GM12878 (cell line): ENCODE data around the gene TJP1.

Source experiments
- CHD1 ChIP-seq: IDR thresholded peaks from 2 replicates; pipeline ENCODE4 v1.6.1; 2012; ENCODE audit warnings: low read depth, low read length, improper control_type of control experiment
- CUX1 ChIP-seq: IDR thresholded peaks from 2 replicates; pipeline ENCODE4 v1.6.1; 2012; ENCODE audit warnings: improper control_type of control experiment, low read depth, low read length; ENCODE audit not compliant: insufficient replicate concordance
- EP300 ChIP-seq, 2 experiments: fragments of 150-350 bp in 1 of 2; IDR thresholded peaks; 2 replicates each; pipeline ENCODE4 v1.6.1; 2011 to 2012; ENCODE audit warnings: low read depth in 2 of 2, low read length in 2 of 2, borderline replicate concordance in 1 of 2, improper control_type of control experiment in 1 of 2, inconsistent platforms in 1 of 2; ENCODE audit not compliant: control insufficient read depth in 1 of 2
- EZH2 ChIP-seq: IDR thresholded peaks from 2 replicates; pipeline ENCODE4 v1.6.1; 2012; ENCODE audit warnings: low read depth, mild to moderate bottlenecking, control low read depth, inconsistent platforms, low read length, borderline replicate concordance; ENCODE audit not compliant: control insufficient read depth
- HDAC2 ChIP-seq: fragments of 200-600 bp; sonication (generic); IDR thresholded peaks from 2 replicates; pipeline ENCODE4 v1.6.1; 2017
- MAX ChIP-seq: IDR thresholded peaks from 2 replicates; pipeline ENCODE4 v1.6.1; 2012; ENCODE audit warnings: low read depth, low read length, improper control_type of control experiment
- RFX5 ChIP-seq: IDR thresholded peaks from 2 replicates; pipeline ENCODE4 v1.6.1; 2011; ENCODE audit warnings: low read depth, low read length, improper control_type of control experiment
- SPI1 ChIP-seq: IDR thresholded peaks from 2 replicates; pipeline ENCODE4 v1.6.1; 2011; ENCODE audit warnings: low read depth, mild to moderate bottlenecking, low read length, moderate library complexity, borderline replicate concordance; ENCODE audit not compliant: insufficient read depth
- SREBF2 ChIP-seq: IDR thresholded peaks from 2 replicates; pipeline ENCODE4 v1.6.1; 2012; ENCODE audit warnings: mild to moderate bottlenecking, low read length
- TCF12 ChIP-seq: IDR thresholded peaks from 2 replicates; pipeline ENCODE4 v1.6.1; 2011; ENCODE audit warnings: low read depth, mild to moderate bottlenecking, low read length
- TF ChIP-seq, protein P1 (sequence below), 3 experiments: IDR thresholded peaks in 2 of 3; conservative IDR thresholded peaks in 1 of 3; 2 replicates each; pipeline ENCODE4 v1.5.1; 2011; ENCODE audit warnings: low read depth in 3 of 3, low read length in 3 of 3, mild to moderate bottlenecking in 3 of 3, control low read depth in 2 of 3, moderate library complexity in 2 of 3, inconsistent platforms in 1 of 3, mixed read lengths in 1 of 3; ENCODE audit not compliant: control insufficient read depth in 2 of 3, insufficient read depth in 1 of 3; ENCODE audit errors: extremely low read depth in 1 of 3
- TF ChIP-seq, protein P2 (sequence below): IDR thresholded peaks from 2 replicates; pipeline ENCODE4 v1.6.1; 2011; ENCODE audit warnings: low read depth, mild to moderate bottlenecking, low read length, moderate library complexity, borderline replicate concordance; ENCODE audit errors: extremely low read depth

DNA sequence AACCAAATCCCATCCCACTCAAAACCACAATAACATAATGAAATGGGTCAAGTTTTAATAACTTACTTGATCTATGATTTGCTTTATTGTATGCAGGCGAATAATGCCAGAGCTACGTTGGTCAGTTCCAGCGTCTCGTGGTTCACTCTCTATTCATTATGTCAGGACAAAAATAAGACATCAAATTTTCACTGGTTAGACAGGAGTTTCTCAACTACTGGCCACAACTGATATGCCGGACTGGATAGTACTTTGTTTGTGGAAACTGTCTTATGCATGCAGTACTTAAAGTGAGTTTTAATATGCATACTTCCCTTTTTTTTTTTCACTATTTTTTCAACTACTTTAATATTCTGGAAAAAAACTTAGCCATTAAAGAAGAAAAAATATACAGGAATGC lies 94.4 kb downstream of the TJP1 start:
- TF ChIP-seq EP300 (IDR thresholded peaks at IDR 0.05; ENCODE audit: borderline replicate concordance in 1 of 2, control insufficient read depth in 1 of 2, low read depth in 2 of 2, low read length in 2 of 2): no peak
- TF ChIP-seq, protein P1, sequence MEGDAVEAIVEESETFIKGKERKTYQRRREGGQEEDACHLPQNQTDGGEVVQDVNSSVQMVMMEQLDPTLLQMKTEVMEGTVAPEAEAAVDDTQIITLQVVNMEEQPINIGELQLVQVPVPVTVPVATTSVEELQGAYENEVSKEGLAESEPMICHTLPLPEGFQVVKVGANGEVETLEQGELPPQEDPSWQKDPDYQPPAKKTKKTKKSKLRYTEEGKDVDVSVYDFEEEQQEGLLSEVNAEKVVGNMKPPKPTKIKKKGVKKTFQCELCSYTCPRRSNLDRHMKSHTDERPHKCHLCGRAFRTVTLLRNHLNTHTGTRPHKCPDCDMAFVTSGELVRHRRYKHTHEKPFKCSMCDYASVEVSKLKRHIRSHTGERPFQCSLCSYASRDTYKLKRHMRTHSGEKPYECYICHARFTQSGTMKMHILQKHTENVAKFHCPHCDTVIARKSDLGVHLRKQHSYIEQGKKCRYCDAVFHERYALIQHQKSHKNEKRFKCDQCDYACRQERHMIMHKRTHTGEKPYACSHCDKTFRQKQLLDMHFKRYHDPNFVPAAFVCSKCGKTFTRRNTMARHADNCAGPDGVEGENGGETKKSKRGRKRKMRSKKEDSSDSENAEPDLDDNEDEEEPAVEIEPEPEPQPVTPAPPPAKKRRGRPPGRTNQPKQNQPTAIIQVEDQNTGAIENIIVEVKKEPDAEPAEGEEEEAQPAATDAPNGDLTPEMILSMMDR (IDR thresholded peaks at IDR 0.05 in 2 of 3, conservative IDR thresholded peaks at IDR 0.05 in 1 of 3; ENCODE audit: control insufficient read depth in 2 of 3, extremely low read depth in 1 of 3, insufficient read depth in 1 of 3, low read depth in 3 of 3, low read length in 3 of 3): no peak
- no peak for TF ChIP-seq HDAC2
- TF ChIP-seq SREBF2: no peak
- no peak for TF ChIP-seq EZH2
- no peak for TF ChIP-seq SPI1
- TF ChIP-seq, protein P2, sequence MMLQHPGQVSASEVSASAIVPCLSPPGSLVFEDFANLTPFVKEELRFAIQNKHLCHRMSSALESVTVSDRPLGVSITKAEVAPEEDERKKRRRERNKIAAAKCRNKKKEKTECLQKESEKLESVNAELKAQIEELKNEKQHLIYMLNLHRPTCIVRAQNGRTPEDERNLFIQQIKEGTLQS: no peak
- no peak for TF ChIP-seq MAX
- TF ChIP-seq CHD1: no peak
- no peak for TF ChIP-seq TCF12
- TF ChIP-seq CUX1: no peak
- no peak for TF ChIP-seq RFX5
